HG03457 (cell line): ENCODE data around the gene ST7L.
A peak's percentile ranks its signal among the peaks of the same experiment; 100 is the strongest.

Experiments used
- ATAC-seq: cut with Tn5 transposase; IDR thresholded peaks from one replicate; pipeline ENCODE4 v1.9.1; 2021; ENCODE audit warnings: moderate number of reproducible peaks; ENCODE audit not compliant: unreplicated experiment

The ST7L gene

DNA sequence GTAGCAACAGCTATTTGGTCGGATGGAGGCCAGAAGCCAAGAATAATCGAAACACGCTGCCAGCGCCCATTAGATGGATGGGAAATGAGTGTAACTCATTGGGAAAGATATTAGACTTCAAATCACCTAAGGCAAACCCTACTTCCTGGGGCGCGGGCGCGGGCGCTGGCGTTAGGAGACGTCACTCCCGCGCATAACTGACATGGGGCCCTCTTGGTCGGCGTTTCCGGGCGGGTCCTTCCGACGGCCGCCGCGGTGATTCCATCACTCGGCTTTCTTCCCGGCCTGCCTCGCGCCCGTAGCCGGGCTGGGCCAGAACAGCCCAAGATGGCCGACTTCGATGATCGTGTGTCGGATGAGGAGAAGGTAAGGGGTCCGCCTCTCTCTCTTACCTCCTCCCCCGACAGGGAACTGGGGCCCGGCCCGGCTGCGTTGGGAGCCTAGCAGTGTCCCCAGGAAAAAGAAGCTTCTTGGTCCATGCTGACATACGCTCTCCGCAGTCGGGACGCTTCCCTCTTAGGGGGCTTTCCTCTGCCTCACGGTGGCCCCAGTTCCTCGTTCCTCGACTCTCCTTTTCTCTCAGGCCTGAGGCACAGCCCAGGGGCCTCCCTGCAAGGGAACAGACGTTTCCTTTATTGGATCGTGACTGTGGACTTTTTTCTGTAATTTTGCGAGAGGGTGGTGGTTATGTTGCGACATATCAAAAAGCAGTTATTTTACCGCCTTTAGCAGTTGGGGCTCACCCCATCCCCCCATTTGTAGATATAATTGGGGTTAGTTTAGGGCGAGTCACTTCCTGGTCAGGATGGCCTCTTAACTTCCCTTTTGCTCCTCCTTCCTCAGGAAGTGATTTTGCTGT lies 806 bp upstream of the ST7L start, which contains the start of gene CAPZA1:
Gene CAPZA1, plus strand, starts transcription at position 315 of the 859 bp plus-strand sequence. Its CDS starts 13 bp downstream, at position 328.
- ATAC-seq, result peak; percentile 66

GRCh38 chr1:112618114-112618720 lies 724 bp downstream of the ST7L start:
- ATAC-seq, result no peak

GRCh38 chr1:112614460-112615065 lies 4.4 kb downstream of the ST7L start:
- ATAC-seq, result no peak

GRCh38 chr1:112605633-112606327 lies 13.2 kb downstream of the ST7L start:
- no peak for ATAC-seq

DNA sequence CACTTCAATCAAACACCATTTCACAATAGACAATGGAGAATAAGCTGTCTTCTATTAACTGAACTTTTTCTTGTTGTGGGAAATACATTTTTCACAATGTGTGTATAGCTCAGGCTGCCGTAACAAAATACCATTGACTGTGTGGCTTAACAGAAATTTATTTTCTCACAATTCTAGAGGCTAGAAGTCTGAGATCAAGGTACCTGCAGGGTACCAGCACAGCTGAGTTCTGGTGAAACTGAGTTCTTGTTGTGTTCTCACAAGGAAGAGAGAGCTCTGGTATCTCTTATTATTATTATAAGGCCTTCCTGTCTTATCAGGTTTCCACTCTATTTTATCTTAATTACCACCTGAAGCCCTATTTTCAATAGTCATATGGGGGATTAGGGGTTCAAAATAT lies 15.4 kb downstream of the ST7L start:
- ATAC-seq, result no peak

DNA sequence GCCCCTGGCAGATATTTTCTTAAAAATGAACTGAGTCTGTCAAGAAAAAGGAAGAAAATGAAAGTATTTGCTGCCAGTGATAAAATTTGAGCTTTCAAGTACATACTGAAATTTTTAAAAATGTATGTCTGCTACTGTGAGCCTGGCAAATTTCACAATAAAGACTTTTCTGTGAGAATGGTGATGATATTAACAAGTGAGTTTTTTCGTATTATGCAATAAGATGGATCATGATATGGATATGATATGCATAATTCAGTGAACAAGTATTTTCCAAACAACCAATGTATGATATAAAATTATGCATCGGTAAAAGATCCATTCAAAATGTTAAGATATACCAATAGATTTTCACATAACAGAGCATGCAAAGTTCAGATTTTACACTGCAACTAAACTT lies 15.9 kb downstream of the ST7L start:
- no peak for ATAC-seq

GRCh38 chr1:112599477-112599876 lies 19.5 kb downstream of the ST7L start:
- no peak for ATAC-seq

- ATAC-seq, result no peak
Measured at GRCh38 chr1:112594208-112594876, 24.6 kb downstream of the ST7L start.

DNA sequence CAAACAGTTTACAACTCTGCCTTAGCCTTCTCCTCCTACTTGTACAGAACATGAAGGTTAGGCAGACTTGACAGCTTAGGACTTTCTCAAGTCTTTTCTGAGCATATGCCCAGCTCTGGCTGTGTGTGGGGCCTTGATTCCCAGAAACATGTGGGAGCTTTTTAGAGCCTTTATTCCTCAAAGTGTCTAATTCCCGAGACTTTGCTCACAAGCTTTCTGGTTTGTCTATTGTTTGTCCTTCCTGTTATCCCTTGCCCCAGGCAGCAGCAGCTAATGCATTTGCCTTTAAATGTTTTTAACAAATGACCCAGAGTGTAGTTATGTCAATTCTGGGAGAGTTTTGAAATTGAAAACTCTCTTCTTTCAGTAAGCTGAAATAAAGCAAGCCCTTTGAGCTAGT lies 29.2 kb downstream of the ST7L start:
- ATAC-seq, result no peak

DNA sequence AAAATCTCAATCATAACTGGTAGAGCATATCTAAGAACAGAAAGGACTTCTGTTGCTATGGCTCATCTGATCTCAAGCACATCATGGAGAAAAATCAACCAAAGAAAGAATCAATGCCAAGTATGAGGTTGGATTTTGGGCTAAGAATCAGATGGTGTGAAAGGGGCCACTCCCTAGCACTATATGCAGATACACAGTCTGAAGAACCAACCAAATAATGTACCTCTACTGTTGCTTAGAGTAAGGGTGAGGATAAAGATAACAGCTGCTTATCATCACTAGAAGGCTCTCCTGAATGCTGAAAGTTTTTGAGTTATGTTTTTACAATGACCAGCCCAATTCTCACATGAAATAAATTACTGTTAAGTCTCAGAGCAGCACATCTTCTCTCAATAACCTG lies 35.6 kb downstream of the ST7L start:
- ATAC-seq, result no peak

GRCh38 chr1:112581586-112582192 lies 37.3 kb downstream of the ST7L start:
- ATAC-seq, result no peak

- no peak for ATAC-seq
Measured at GRCh38 chr1:112579801-112580510, 39.0 kb downstream of the ST7L start.

DNA sequence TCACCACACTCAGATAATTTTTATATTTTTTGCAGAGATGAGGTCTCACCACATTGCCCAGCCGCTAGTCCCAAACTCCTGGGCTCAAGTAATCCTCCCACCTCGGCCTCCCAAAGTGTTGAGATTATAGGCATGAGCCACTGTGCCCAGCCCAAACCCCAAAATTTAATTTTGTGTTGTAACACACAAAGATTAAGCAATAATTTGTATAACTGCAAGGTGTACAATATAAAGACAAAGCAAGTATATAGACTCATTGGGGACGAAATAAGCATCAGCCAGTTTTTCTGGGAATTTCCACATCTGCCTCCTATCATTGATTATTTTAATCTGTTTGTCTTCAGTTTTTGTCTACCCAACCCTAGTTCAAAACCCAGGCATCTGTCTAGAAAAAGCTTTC lies 42.7 kb downstream of the ST7L start:
- ATAC-seq, result no peak

- no peak for ATAC-seq
Measured at GRCh38 chr1:112575154-112575804, 43.7 kb downstream of the ST7L start.

DNA sequence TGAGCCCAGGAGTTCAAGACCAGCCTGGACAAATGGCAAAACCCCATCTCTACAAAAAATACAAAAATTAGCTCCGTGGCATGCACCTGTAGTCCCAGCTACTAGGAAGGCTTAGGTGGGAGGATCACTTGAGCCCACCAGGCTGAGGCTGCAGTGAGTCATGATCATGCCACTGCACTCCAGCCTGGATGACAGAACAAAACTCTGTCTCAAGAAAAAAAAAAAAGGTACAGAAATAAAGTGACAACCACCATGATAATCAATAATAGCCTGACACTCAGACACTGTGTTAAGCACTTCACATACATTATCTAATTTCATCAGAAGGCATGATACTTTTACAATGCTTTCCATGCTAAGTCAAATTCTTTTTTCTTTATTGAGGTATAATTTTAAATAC lies 53.1 kb downstream of the ST7L start:
- no peak for ATAC-seq

GRCh38 chr1:112564081-112564480 lies 54.9 kb downstream of the ST7L start:
- no peak for ATAC-seq

DNA sequence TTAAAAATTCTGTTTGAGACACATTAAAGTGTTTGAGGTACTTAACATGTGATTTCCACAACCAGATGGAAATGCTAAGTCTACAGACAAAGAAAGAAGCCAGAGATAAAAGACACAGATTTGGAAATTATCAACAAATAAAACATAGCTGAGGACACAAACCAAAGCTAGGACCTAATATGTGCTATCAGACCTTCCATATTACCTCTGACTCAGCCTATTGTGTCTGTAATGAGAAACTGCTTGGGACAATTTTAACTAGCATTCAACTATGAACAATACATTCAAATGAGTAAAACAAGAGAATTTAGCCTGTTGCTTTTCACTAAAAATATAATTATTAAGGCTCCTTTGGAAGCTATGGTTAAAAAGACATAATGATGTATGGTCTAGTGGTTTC lies 55.6 kb downstream of the ST7L start:
- no peak for ATAC-seq

DNA sequence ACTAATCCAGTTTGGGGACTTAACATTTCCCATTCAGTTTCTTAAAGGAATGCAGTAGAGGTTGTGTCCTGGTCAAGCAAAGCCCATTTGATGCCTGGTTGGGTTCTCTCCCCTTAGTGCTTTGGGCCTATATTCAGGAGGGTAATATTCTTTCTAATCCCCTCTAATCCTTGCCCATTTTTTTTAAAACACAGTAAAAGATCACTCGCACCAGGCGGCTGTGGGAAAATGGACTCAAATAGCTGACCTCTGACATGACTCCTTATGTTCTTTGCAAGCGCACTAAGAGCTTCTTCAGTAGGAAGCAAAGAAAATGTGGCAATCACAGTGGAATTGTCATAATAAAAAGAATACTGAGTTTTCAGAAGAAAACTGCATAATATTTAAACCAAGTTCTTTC lies 60.3 kb downstream of the ST7L start:
- ATAC-seq, result no peak

DNA sequence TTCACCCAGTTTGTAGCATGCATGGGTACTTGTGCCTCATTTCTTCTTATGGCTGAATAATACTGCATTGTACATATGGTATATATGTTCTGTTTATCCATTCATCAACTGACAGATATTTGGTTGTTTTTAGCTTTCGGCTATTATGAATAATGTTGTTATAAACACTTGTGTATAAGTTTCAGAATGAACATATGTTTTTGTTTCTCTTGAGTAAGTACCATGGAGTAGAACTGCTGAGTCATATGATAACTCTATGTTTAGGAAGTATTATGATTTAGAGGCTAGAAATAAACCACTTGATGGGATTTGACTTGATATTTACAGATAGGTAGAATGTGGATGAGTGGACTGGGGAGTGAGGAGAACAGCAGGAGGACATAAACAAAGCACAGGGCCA lies 61.6 kb downstream of the ST7L start:
- ATAC-seq, result no peak
